HAP-1 (cell line): ENCODE measurements around the gene ATF3.
"Not testable (repeated sequence)": the region's sequence is repeated elsewhere in the genome, so short reads cannot be mapped to it uniquely, and the experiment has no call there.

Experiments
- DNase-seq, 2 experiments: peaks; one replicate each; pipeline ENCODE4 v3.0.0-alpha.2; 2016 to 2020; ENCODE audit warnings: low spot score in 2 of 2
- H3K27me3 ChIP-seq: fragments of 250-450 bp; sonication (Bioruptor Pico); 2 replicates; pipeline ENCODE4 v1.5.1; 2020; ENCODE audit warnings: low read depth, mild to moderate bottlenecking, moderate library complexity
- H3K36me3 ChIP-seq: fragments of 250-450 bp; sonication (Bioruptor Pico); replicated peaks from 2 replicates; pipeline ENCODE4 v1.5.1; 2020; ENCODE audit warnings: mild to moderate bottlenecking
- H3K4me1 ChIP-seq: fragments of 250-450 bp; sonication (Bioruptor Pico); 2 replicates; pipeline ENCODE4 v1.5.1; 2020; ENCODE audit warnings: mild to moderate bottlenecking
- H3K4me3 ChIP-seq: fragments of 250-450 bp; sonication (Bioruptor Pico); 2 replicates; pipeline ENCODE4 v1.5.1; 2020; ENCODE audit warnings: mild to moderate bottlenecking, moderate library complexity
- H3K9me3 ChIP-seq: fragments of 250-450 bp; sonication (Bioruptor Pico); 2 replicates; pipeline ENCODE4 v1.5.1; 2020; ENCODE audit warnings: mild to moderate bottlenecking, moderate library complexity
- in situ Hi-C: fragments of 300-500 bp; cut with MboI; formaldehyde crosslinking; loops from 3 replicates; pipeline ENCODE4 v1.14.3; 2020; ENCODE audit warnings: low sequenced_read_pairs, inconsistent platforms, mixed read lengths

ATF3 gene

GRCh38 chr1:212635141-212635631, 26.6 kb downstream of the ATF3 start:
- Histone ChIP-seq H3K9me3 (no peaks in the 10 kb centered on the region), H3K36me3 (no peaks in the 10 kb centered on the region), H3K4me1 (peaks cover 23% of the 10 kb centered on the region), H3K4me3 (no peak overlapping the region), H3K27me3 (no peaks in the 10 kb centered on the region)
- in situ Hi-C loops: no loop called here
- no peak for DNase-seq

GRCh38 chr1:212637902-212638301, 29.3 kb downstream of the ATF3 start:
- no peaks in the 10 kb centered on the region for H3K36me3 ChIP-seq
- in situ Hi-C loops: no loop called here
- peaks cover 18% of the 10 kb centered on the region for H3K4me1 ChIP-seq
- no peaks in the 10 kb centered on the region for H3K27me3 ChIP-seq
- H3K9me3 ChIP-seq: no peaks in the 10 kb centered on the region
- no peak for DNase-seq
- H3K4me3 ChIP-seq: no peak overlapping the region

- Histone ChIP-seq H3K27me3 (no peaks in the 10 kb centered on the region), H3K36me3 (no peaks in the 10 kb centered on the region), H3K4me1 (peaks cover 11% of the 10 kb centered on the region), H3K9me3 (no peaks in the 10 kb centered on the region), H3K4me3 (no peak overlapping the region)
- DNase-seq: peak in 1 of 2 experiments; percentile 2
- in situ Hi-C loops: no loop called here
These were observed 30.1 kb downstream of the ATF3 start for GRCh38 chr1:212638492-212639151.

- H3K9me3 ChIP-seq, in situ Hi-C loops, DNase-seq, H3K27me3 ChIP-seq, H3K4me1 ChIP-seq, H3K4me3 ChIP-seq, H3K36me3 ChIP-seq: not testable (repeated sequence)
These were observed 31.0 kb downstream of the ATF3 start for GRCh38 chr1:212639524-212639923.

- Histone ChIP-seq H3K4me3 (no peak overlapping the region), H3K4me1 (peaks cover under 1% of the 10 kb centered on the region; the same call in 1 of the 2 replicates), H3K9me3 (no peaks in the 10 kb centered on the region), H3K36me3 (no peaks in the 10 kb centered on the region), H3K27me3 (no peaks in the 10 kb centered on the region)
- no peak for DNase-seq
- in situ Hi-C loops: no loop called here
These were observed 31.8 kb downstream of the ATF3 start for GRCh38 chr1:212640223-212640878.

DNA sequence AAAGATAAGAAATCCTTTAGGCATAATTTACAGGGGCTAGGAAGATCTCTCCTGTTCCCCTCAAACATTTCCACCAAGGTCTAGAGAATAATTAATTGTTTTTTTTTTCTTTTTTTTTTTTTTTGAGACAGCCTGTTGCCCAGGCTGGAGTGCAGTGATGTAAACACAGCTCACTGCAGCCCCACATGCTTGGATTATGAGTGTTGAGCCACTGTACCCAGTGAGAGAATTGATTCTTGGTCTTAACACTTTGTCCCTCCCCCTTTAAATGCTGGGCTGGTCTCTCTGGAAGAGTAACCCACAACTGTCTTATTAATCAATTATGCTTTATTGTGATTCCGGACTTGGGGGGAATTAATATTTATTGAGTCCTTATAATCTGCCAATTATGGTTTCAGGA, 33.4 kb downstream of the ATF3 start:
- DNase-seq: no peak
- in situ Hi-C loops: no loop called here
- Histone ChIP-seq H3K4me1 (no peaks in the 10 kb centered on the region), H3K36me3 (no peaks in the 10 kb centered on the region), H3K9me3 (no peaks in the 10 kb centered on the region), H3K27me3 (no peaks in the 10 kb centered on the region), H3K4me3 (no peak overlapping the region)

DNA sequence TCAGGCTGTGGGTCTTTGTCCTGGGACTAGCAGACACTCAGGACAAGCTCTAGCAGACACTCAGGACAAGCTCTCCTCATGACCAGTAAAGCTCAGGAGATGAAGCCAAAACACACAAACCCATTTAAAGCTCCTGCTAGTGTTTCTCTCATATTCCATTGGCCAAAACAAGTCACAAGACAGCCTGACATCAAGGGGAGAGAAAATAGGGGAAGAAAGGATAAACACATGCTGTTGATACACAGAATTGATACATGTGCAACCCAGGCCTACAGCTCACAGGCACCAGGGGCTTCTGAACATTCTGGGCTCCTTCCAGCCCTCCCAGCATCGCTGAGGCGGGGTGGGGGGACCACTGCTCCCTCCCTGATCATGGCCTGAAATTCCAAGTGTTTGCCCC, 35.3 kb downstream of the ATF3 start:
- no peaks in the 10 kb centered on the region for H3K4me1 ChIP-seq
- no peaks in the 10 kb centered on the region for H3K27me3 ChIP-seq
- no peaks in the 10 kb centered on the region for H3K9me3 ChIP-seq
- in situ Hi-C loops: no loop called here
- H3K4me3 ChIP-seq: no peak overlapping the region
- no peak for DNase-seq
- H3K36me3 ChIP-seq: no peaks in the 10 kb centered on the region

DNA sequence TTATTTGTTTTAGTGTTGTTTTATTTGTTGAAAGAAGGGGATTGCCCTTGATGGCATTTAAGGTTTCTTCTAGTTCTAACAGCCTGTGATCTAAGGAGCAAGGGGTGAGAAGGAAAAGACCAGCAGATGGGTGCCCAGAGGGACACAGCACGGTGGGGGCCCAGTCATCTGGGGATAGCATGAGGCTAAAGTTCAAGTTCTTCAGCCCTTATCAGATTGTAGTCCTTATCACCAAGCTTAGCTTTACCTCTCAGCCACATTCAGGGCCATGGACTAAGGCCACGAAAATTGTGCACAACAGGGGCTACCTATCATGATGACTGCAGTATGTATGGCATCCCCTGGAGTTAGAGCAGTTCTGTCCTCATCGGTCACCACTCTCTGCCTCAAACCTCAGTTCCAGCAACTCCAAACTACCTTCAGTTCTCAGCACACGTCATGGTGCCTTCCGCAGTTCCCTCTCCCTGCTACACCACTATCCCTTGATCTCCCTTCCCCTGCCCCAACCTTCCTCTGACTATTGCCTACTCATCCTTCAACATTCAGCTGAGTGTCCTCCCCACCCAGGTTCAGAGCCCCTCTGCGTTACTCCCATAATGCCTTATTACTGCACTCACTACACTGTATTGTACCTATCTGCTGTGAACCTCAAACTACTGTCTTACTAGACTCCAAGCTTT, 36.4 kb downstream of the ATF3 start:
- in situ Hi-C loops: no loop called here
- no peaks in the 10 kb centered on the region for H3K27me3 ChIP-seq

DNA sequence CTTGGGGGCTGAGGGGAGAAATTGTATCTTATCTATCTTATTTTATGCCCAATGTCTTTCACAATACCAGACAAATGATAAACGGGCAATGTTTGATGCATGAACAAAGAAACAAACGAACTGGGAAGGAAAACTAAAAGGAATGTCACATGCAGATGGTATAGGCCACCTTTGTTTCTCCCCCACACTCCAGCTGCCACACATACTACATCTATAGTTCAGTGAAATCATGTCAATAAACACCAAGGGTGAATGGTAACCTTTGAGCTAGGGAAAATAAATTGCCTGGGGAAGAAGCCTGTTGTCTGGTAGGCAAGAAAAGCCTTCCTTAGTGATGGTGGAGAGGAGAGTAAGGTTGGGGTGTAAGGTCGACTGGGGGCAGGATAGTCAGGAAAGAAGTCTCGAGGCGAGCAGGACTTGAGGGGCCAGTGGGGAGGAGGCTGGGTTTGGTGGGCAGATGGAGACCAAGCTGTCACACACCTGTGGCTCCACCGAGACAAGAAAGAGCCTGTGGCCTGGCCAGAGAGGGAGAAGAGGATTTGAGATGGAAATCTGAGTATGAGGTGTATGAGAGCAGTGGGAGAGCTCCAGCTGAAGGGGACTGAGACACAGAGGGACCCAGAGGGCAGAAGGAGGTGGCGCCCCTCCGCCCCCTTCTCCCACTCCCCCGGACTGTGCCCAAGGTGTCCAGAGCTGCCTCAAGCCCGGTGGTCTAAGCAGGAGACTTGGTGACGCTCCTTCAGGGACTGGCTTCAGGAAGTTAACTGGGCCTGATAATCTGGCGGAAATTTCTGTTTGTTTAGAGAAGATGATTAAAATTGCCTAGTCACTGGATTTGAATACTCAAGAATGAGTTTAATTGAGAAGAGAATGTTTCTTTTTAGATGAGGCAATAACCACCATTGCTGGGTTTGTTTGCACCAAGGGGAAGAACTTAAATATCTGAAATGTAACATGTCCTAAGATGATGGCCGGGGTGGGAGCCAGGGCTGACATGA, 37.3 kb downstream of the ATF3 start:
- Histone ChIP-seq H3K4me3 (no peak overlapping the region), H3K36me3 (no peaks in the 10 kb centered on the region), H3K4me1 (no peaks in the 10 kb centered on the region), H3K27me3 (no peaks in the 10 kb centered on the region), H3K9me3 (no peaks in the 10 kb centered on the region)
- in situ Hi-C loops: no loop called here
- no peak for DNase-seq

More for the DNA sequence above, 36.4 kb downstream of the ATF3 start:
- Histone ChIP-seq H3K4me1 (no peaks in the 10 kb centered on the region), H3K36me3 (no peaks in the 10 kb centered on the region), H3K9me3 (no peaks in the 10 kb centered on the region), H3K4me3 (no peak overlapping the region)
- no peak for DNase-seq

- Histone ChIP-seq H3K4me3 (no peak overlapping the region), H3K36me3 (no peaks in the 10 kb centered on the region), H3K9me3 (no peaks in the 10 kb centered on the region), H3K4me1 (no peaks in the 10 kb centered on the region), H3K27me3 (no peaks in the 10 kb centered on the region)
- DNase-seq: no peak
- in situ Hi-C loops: no loop called here
These were observed 38.0 kb downstream of the ATF3 start for GRCh38 chr1:212646588-212646987.

GRCh38 chr1:212647004-212647403, 38.4 kb downstream of the ATF3 start:
- H3K27me3 ChIP-seq: no peaks in the 10 kb centered on the region
- DNase-seq: no peak
- in situ Hi-C loops: no loop called here
- H3K4me3 ChIP-seq: no peak overlapping the region
- H3K36me3 ChIP-seq: no peaks in the 10 kb centered on the region
- no peaks in the 10 kb centered on the region for H3K4me1 ChIP-seq
- no peaks in the 10 kb centered on the region for H3K9me3 ChIP-seq

GRCh38 chr1:212648431-212648830, 39.9 kb downstream of the ATF3 start:
- Histone ChIP-seq H3K4me3 (no peak overlapping the region), H3K9me3 (no peaks in the 10 kb centered on the region), H3K36me3 (no peaks in the 10 kb centered on the region), H3K27me3 (no peaks in the 10 kb centered on the region), H3K4me1 (no peaks in the 10 kb centered on the region)
- in situ Hi-C loops: no loop called here
- DNase-seq: no peak

- Histone ChIP-seq H3K27me3 (no peaks in the 10 kb centered on the region), H3K4me3 (no peak overlapping the region), H3K36me3 (no peaks in the 10 kb centered on the region), H3K9me3 (no peaks in the 10 kb centered on the region), H3K4me1 (no peaks in the 10 kb centered on the region)
- in situ Hi-C loops: no loop called here
- DNase-seq: no peak
These were observed 40.5 kb downstream of the ATF3 start for GRCh38 chr1:212649020-212649419.
